Activated naive CD4-positive, alpha-beta T cell treated with anti-CD3 and anti-CD28 coated beads, Interleukin-2, amount 50 U/mL, for 72 hours (primary cell): ENCODE results near the gene TMEM164. TPM values are rescaled to one million over a fixed set of nuclear protein-coding genes. Genes with fewer than 3 reads are reported as not detected.

Source experiments
- ATAC-seq, 2 donors: fragments of 150-1000 bp; cut with Tn5 transposase; 2 replicates each; pipeline ENCODE4 v1.10.0; 2021; ENCODE audit warnings: mild to moderate bottlenecking in 2 of 2, moderate library complexity in 2 of 2
- DNase-seq, 2 donors: peaks; one replicate each; pipeline ENCODE4 v3.0.0; 2021 to 2022; ENCODE audit warnings: low spot score in 2 of 2
- H3K27ac Mint-ChIP-seq, 2 donors: one replicate each; pipeline ENCODE4 v1.8.0; 2022; ENCODE audit warnings: mild to moderate bottlenecking in 2 of 2, mixed read lengths in 2 of 2
- H3K36me3 Mint-ChIP-seq, 2 donors: one replicate each; pipeline ENCODE4 v1.8.0; 2022; ENCODE audit warnings: mixed read lengths in 2 of 2
- H3K9me3 Mint-ChIP-seq, 2 donors: one replicate each; pipeline ENCODE4 v1.8.0; 2022; ENCODE audit warnings: mixed read lengths in 2 of 2
- total RNA-seq, 2 donors: library from RNA; stranded (reverse); gene quantifications; one replicate each; pipeline ENCODE4 v1.2.3, GENCODE V29; 2022

TMEM164 gene
- total RNA-seq, 2 donors from 2014 or later: 20.0 to 20.5 TPM

GRCh38 chrX:110156167-110156754 is 153.3 kb downstream of the TMEM164 start:
- no peak overlapping the region for H3K27ac Mint-ChIP-seq
- no peaks in the 10 kb centered on the region for H3K9me3 Mint-ChIP-seq
- H3K36me3 Mint-ChIP-seq: no peaks in the 10 kb centered on the region
- ATAC-seq (no peak), DNase-seq (no peak)

GRCh38 chrX:110157444-110157843 is 154.5 kb downstream of the TMEM164 start:
- DNase-seq: no peak
- ATAC-seq: no peak
- Mint-ChIP-seq H3K9me3 (no peaks in the 10 kb centered on the region), H3K36me3 (no peaks in the 10 kb centered on the region), H3K27ac (no peak overlapping the region)

GRCh38 chrX:110159235-110159634 is 156.3 kb downstream of the TMEM164 start:
- Mint-ChIP-seq H3K9me3 (no peaks in the 10 kb centered on the region), H3K36me3 (no peaks in the 10 kb centered on the region), H3K27ac (peak overlapping the region in 1 of 2 donors; percentile 69)
- no peak for ATAC-seq
- DNase-seq: no peak

GRCh38 chrX:110159865-110160264 is 157.0 kb downstream of the TMEM164 start:
- no peaks in the 10 kb centered on the region for H3K36me3 Mint-ChIP-seq
- DNase-seq: no peak
- no peak overlapping the region for H3K27ac Mint-ChIP-seq
- ATAC-seq: no peak
- no peaks in the 10 kb centered on the region for H3K9me3 Mint-ChIP-seq

GRCh38 chrX:110161361-110161686 is 158.4 kb downstream of the TMEM164 start:
- Mint-ChIP-seq H3K36me3 (no peaks in the 10 kb centered on the region), H3K27ac (no peak overlapping the region), H3K9me3 (no peaks in the 10 kb centered on the region)
- ATAC-seq: no peak
- DNase-seq: no peak

- H3K9me3 Mint-ChIP-seq: no peaks in the 10 kb centered on the region
- no peak overlapping the region for H3K27ac Mint-ChIP-seq
- DNase-seq (no peak), ATAC-seq (no peak)
- no peaks in the 10 kb centered on the region for H3K36me3 Mint-ChIP-seq
Observed at GRCh38 chrX:110162131-110162530, 159.2 kb downstream of the TMEM164 start.

- Mint-ChIP-seq H3K9me3 (no peaks in the 10 kb centered on the region), H3K27ac (no peak overlapping the region), H3K36me3 (no peaks in the 10 kb centered on the region)
- ATAC-seq (no peak), DNase-seq (no peak)
Observed at GRCh38 chrX:110162867-110163266, 160.0 kb downstream of the TMEM164 start.

GRCh38 chrX:110163488-110163887 is 160.6 kb downstream of the TMEM164 start:
- H3K9me3 Mint-ChIP-seq: no peaks in the 10 kb centered on the region
- H3K27ac Mint-ChIP-seq: no peak overlapping the region
- DNase-seq (no peak), ATAC-seq (no peak)
- no peaks in the 10 kb centered on the region for H3K36me3 Mint-ChIP-seq

- Mint-ChIP-seq H3K9me3 (no peaks in the 10 kb centered on the region), H3K27ac (no peak overlapping the region), H3K36me3 (peaks cover 0 to 6% of the 10 kb centered on the region in 2 donors)
- DNase-seq: peak in 1 of 2 donors; percentile 44
- ATAC-seq: peak; percentile 34 to 51
Observed at GRCh38 chrX:110167952-110168451, 165.1 kb downstream of the TMEM164 start.

GRCh38 chrX:110168585-110168984 is 165.7 kb downstream of the TMEM164 start:
- ATAC-seq: no peak
- H3K36me3 Mint-ChIP-seq: peaks cover 0 to 6% of the 10 kb centered on the region in 2 donors
- no peak for DNase-seq

GRCh38 chrX:110170029-110170428 is 167.1 kb downstream of the TMEM164 start:
- Mint-ChIP-seq H3K36me3 (peaks cover 0 to 6% of the 10 kb centered on the region in 2 donors), H3K9me3 (no peaks in the 10 kb centered on the region), H3K27ac (no peak overlapping the region)
- no peak for ATAC-seq
- DNase-seq: no peak

More at GRCh38 chrX:110168585-110168984, 165.7 kb downstream of the TMEM164 start:
- Mint-ChIP-seq H3K9me3 (no peaks in the 10 kb centered on the region), H3K27ac (no peak overlapping the region)

- ATAC-seq: no peak
Observed at GRCh38 chrX:110171442-110171841, 168.5 kb downstream of the TMEM164 start.

GRCh38 chrX:110172215-110172614 is 169.3 kb downstream of the TMEM164 start:
- no peak for ATAC-seq
- Mint-ChIP-seq H3K36me3 (peaks cover 0 to 6% of the 10 kb centered on the region in 2 donors), H3K9me3 (no peaks in the 10 kb centered on the region), H3K27ac (peak overlapping the region; percentile 69 to 81)
- DNase-seq: no peak

More at GRCh38 chrX:110171442-110171841, 168.5 kb downstream of the TMEM164 start:
- peaks cover 0 to 6% of the 10 kb centered on the region in 2 donors for H3K36me3 Mint-ChIP-seq
- no peaks in the 10 kb centered on the region for H3K9me3 Mint-ChIP-seq
- H3K27ac Mint-ChIP-seq: peak overlapping the region in 1 of 2 donors; percentile 69
- no peak for DNase-seq

GRCh38 chrX:110173192-110174175 is 170.6 kb downstream of the TMEM164 start:
- Mint-ChIP-seq H3K9me3 (no peaks in the 10 kb centered on the region), H3K27ac (no peak overlapping the region)
- DNase-seq: no peak

GRCh38 chrX:110175146-110175545 is 172.2 kb downstream of the TMEM164 start:
- peak overlapping the region in 1 of 2 donors; percentile 77 for H3K27ac Mint-ChIP-seq
- DNase-seq: no peak
- no peak for ATAC-seq
- peaks cover 0 to 6% of the 10 kb centered on the region in 2 donors for H3K36me3 Mint-ChIP-seq
- no peaks in the 10 kb centered on the region for H3K9me3 Mint-ChIP-seq

More at GRCh38 chrX:110173192-110174175, 170.6 kb downstream of the TMEM164 start:
- peaks cover 0 to 6% of the 10 kb centered on the region in 2 donors for H3K36me3 Mint-ChIP-seq
- ATAC-seq: no peak

GRCh38 chrX:110175696-110176095 is 172.8 kb downstream of the TMEM164 start:
- ATAC-seq (no peak), DNase-seq (no peak)
- no peaks in the 10 kb centered on the region for H3K9me3 Mint-ChIP-seq
- peaks cover 0 to 6% of the 10 kb centered on the region in 2 donors for H3K36me3 Mint-ChIP-seq
- H3K27ac Mint-ChIP-seq: peak overlapping the region in 1 of 2 donors; percentile 77

- ATAC-seq: no peak
- no peak for DNase-seq
- H3K36me3 Mint-ChIP-seq: no peaks in the 10 kb centered on the region
- peak overlapping the region in 1 of 2 donors; percentile 9 for H3K27ac Mint-ChIP-seq
- no peaks in the 10 kb centered on the region for H3K9me3 Mint-ChIP-seq
Observed at GRCh38 chrX:110178179-110178865, 175.4 kb downstream of the TMEM164 start.
